Activated naive CD8-positive, alpha-beta T cell treated with anti-CD3 and anti-CD28 coated beads, Interleukin-2, amount 50 U/mL, for 24 hours (primary cell): ENCODE measurements around the gene WBP11.
"Not testable (repeated sequence)": the region's sequence is repeated elsewhere in the genome, so short reads cannot be mapped to it uniquely, and the experiment has no call there.

Source experiments
- ATAC-seq: fragments of 150-1000 bp; cut with Tn5 transposase; one replicate; pipeline ENCODE4 v1.10.0; 2021
- DNase-seq: peaks from one replicate; pipeline ENCODE4 v3.0.0; 2021
- H3K27ac Mint-ChIP-seq: one replicate; pipeline ENCODE4 v1.8.0; 2021; ENCODE audit warnings: mild to moderate bottlenecking, mixed read lengths
- H3K27me3 Mint-ChIP-seq: one replicate; pipeline ENCODE4 v1.8.0; 2021; ENCODE audit warnings: mixed read lengths
- H3K36me3 Mint-ChIP-seq: one replicate; pipeline ENCODE4 v1.8.0; 2021; ENCODE audit warnings: low read depth, mixed read lengths
- H3K4me1 Mint-ChIP-seq: one replicate; pipeline ENCODE4 v1.8.0; 2021; ENCODE audit warnings: mixed read lengths
- H3K4me3 Mint-ChIP-seq: one replicate; pipeline ENCODE4 v1.8.0; 2021; ENCODE audit warnings: mild to moderate bottlenecking, moderate library complexity, mixed read lengths
- H3K9me3 Mint-ChIP-seq: one replicate; pipeline ENCODE4 v1.8.0; 2021; ENCODE audit warnings: mixed read lengths

WBP11 gene

DNA sequence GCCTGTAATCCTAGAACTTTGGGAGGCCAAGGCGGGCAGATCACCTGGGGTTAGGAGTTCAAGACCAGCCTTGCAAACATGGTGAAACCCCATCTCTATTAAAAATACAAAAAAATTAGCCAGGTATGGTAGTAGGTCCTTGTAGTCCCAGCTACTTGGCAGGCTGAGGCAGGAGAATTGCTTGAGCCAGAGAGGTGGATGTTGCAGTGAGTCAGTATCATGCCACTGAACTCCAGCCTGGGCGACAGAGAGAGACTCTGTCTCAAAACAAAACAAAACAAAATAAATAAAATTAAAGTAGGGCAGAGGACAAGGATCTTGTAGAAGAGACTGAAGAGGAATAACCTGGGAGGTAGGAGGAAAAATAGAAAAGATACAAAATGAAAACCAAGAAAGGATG is 61.3 kb downstream of the WBP11 start:
- H3K9me3 Mint-ChIP-seq: peaks cover 16% of the 10 kb centered on the region
- H3K27me3 Mint-ChIP-seq: no peaks in the 10 kb centered on the region
- DNase-seq (no peak), ATAC-seq (no peak)
- H3K27ac Mint-ChIP-seq: no peak overlapping the region
- no peaks in the 10 kb centered on the region for H3K4me1 Mint-ChIP-seq
- H3K36me3 Mint-ChIP-seq: peaks cover 20% of the 10 kb centered on the region
- no peak overlapping the region for H3K4me3 Mint-ChIP-seq

DNA sequence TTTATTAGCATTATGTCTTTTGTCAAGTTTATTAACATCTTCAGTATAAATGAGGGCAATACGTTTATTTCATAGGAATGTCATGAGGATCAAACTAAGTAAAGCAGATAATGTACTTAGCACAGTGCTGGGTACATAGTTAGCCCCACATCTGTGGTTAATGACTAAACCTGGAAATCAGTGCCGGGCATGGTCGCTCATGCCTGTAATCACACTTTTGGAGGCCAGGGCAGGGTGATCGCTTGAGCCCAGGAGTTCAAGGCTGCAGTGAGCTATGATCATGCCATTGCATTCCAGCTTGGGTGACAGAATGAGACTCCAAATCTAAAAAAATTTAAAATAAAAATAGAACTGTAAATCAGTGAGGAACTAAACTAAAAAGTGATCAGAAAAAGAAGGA is 62.1 kb downstream of the WBP11 start:
- DNase-seq (no peak), ATAC-seq (no peak)
- Mint-ChIP-seq H3K27me3 (no peaks in the 10 kb centered on the region), H3K4me3 (no peak overlapping the region), H3K9me3 (peaks cover 16% of the 10 kb centered on the region), H3K36me3 (peaks cover 15% of the 10 kb centered on the region), H3K4me1 (no peaks in the 10 kb centered on the region), H3K27ac (no peak overlapping the region)

DNA sequence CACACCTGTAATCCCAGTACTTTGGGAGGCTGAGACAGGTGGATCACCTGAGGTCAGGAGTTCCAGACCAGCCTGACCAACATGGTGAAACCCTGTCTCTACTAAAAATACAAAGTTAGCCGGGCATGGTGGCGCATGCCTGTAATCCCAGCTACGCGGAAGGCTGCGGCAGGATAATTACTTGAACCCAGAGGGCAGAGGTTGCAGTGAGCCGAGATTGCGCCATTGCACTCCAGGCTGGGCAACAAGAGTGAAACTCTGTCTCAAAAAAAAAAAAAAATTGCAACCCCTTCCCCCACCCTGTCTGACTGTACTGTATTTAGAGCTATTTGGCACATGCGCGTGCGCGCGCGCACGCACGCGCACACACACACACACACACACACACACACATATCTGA is 66.8 kb downstream of the WBP11 start:
- H3K27ac Mint-ChIP-seq, DNase-seq, ATAC-seq, H3K9me3 Mint-ChIP-seq, H3K27me3 Mint-ChIP-seq, H3K36me3 Mint-ChIP-seq, H3K4me1 Mint-ChIP-seq, H3K4me3 Mint-ChIP-seq: not testable (repeated sequence)
